IPS DF 6.9 (cell line): ENCODE measurements around the gene ASIC4.

Experiments used
- DNase-seq: peaks from one replicate; pipeline ENCODE4 v3.0.0-alpha.2; 2013; ENCODE audit warnings: low read depth, low spot score
- H3K27ac ChIP-seq: one replicate; pipeline ENCODE4 v1.5.1; 2013; ENCODE audit warnings: low read length, control low read depth
- H3K27me3 ChIP-seq: 2 replicates; pipeline ENCODE4 v1.6.1; 2013; ENCODE audit warnings: mild to moderate bottlenecking, low read length; ENCODE audit not compliant: control insufficient read depth, insufficient read depth
- H3K36me3 ChIP-seq: 2 replicates; pipeline ENCODE4 v1.6.1; 2013; ENCODE audit warnings: low read length; ENCODE audit not compliant: control insufficient read depth, insufficient read depth
- H3K4me1 ChIP-seq: 2 replicates; pipeline ENCODE4 v1.6.1; 2013; ENCODE audit warnings: low read length; ENCODE audit not compliant: control insufficient read depth, insufficient read depth
- H3K4me3 ChIP-seq: 2 replicates; pipeline ENCODE4 v1.5.1; 2013; ENCODE audit warnings: mild to moderate bottlenecking, low read length
- H3K9me3 ChIP-seq: 2 replicates; pipeline ENCODE4 v1.6.1; 2013; ENCODE audit warnings: low read length, inconsistent platforms; ENCODE audit not compliant: control insufficient read depth, insufficient read depth
- WGBS: extraction: QIAGEN DNeasy Blood & Tissue Kit; methylation state at CpG from one replicate; pipeline ENCODE4 v1.1.7; 2013; ENCODE audit warnings: mixed read lengths, missing lambda C conversion rate; ENCODE audit not compliant: insufficient read length, insufficient coverage; 5-methylcytosine and 5-hydroxymethylcytosine counted together

Gene ASIC4, protein sequence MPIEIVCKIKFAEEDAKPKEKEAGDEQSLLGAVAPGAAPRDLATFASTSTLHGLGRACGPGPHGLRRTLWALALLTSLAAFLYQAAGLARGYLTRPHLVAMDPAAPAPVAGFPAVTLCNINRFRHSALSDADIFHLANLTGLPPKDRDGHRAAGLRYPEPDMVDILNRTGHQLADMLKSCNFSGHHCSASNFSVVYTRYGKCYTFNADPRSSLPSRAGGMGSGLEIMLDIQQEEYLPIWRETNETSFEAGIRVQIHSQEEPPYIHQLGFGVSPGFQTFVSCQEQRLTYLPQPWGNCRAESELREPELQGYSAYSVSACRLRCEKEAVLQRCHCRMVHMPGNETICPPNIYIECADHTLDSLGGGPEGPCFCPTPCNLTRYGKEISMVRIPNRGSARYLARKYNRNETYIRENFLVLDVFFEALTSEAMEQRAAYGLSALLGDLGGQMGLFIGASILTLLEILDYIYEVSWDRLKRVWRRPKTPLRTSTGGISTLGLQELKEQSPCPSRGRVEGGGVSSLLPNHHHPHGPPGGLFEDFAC

DNA sequence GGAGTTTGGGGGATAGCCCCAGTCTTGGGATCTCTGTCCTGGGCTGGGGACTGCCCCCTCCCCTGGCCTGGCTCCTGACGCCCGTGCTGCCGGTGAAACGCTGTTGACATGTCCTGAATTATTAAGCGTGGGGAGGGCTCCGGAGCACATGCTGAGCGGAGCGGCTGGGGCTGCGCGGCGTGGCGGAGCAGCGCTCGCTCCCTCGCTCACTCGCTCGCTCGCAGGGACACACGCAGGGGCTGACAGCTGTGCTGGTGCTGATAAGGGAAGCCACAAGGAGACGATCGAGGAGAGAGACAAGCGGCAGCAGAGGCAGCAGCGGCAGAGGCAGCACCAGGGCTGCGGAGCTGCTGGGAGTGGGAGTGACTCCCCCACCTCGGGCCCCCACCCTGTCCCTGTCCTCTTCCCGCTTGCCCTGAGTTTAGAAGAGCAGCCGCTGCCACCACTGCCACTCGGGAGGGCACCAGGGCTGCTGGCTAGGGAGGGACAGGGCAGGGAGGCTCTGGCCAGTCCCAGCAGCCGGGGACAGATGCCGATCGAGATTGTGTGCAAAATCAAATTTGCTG, at the start of gene ASIC4:
Gene ASIC4 (plus strand): TSS at position 287 of the 566 bp plus-strand sequence. CDS start 243 bp downstream, at position 530.
- H3K4me1 ChIP-seq = peaks cover 19% of the 10 kb centered on the region
- H3K4me3 ChIP-seq = no peak within 1 kb of the TSS
- no peak for DNase-seq

DNA sequence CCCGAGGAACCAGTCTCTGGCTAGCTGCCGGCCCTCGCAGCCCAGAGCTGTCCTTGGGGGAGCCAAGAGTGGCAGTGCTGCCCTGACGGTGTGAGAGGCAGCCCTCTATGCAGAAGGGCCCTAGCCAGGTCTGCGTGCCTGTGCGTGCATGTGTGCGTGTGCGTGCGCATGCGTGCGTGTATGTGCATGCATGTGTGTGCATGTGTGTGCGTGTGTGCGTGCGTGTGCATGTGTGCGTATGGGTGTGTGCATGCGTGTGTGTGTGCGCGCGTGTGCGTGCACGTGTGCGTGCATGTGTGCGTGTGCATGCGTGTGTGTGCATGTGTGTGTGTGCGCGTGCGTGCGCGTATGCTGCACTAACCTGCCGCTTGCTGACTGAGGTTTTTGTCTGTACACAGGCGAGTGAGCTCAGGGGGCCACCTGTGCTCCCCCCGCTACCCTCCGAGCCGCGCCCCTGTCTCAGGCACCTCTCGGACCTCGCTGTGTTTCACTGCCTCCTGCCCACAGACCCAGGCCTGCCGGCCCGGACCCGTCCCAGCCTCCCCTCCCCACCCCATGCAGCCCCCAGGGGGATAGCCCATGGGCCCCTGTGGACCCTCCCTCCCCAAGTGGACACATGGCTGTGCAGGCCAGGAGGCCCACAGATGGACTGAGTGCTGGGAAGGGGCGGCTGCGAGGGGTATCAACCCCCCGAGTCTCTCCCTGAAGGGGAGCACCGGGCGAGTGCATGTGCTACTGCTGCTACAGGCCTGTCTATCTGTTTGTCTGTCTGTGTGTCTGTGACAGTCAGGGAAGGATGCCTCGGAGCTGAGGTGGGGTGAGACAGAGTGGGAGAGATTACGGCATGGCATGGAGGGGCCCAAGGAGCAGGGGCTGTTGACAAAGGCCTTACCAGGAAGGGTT, 48.4 kb upstream of the ASIC4 start:
- Histone ChIP-seq H3K4me1 (peaks cover 7% of the 10 kb centered on the region), H3K27ac (no peak overlapping the region), H3K36me3 (peaks cover 8% of the 10 kb centered on the region), H3K4me3 (no peak overlapping the region), H3K9me3 (no peaks in the 10 kb centered on the region), H3K27me3 (no peaks in the 10 kb centered on the region)
- DNase-seq = no peak
- no CpG with 5 or more reads among the region's 47 CpGs for WGBS

More for the DNA sequence above, at the start of gene ASIC4:
- Histone ChIP-seq H3K27ac (no peak within 1 kb of the TSS), H3K27me3 (peaks cover 12% of the 10 kb centered on the region), H3K36me3 (no peaks in the 10 kb centered on the region; the same call in 1 of the 2 replicates), H3K9me3 (no peaks in the 10 kb centered on the region)
- no CpG with 5 or more reads among the region's 31 CpGs for WGBS

GRCh38 chr2:219466816-219467735, 47.2 kb upstream of the ASIC4 start:
- H3K36me3 ChIP-seq = peaks cover 8% of the 10 kb centered on the region
- H3K4me3 ChIP-seq = no peak overlapping the region
- WGBS = no CpG with 5 or more reads among the region's 28 CpGs
- H3K27ac ChIP-seq = no peak overlapping the region
- DNase-seq = no peak
- no peaks in the 10 kb centered on the region for H3K9me3 ChIP-seq
- H3K27me3 ChIP-seq = no peaks in the 10 kb centered on the region
- H3K4me1 ChIP-seq = no peaks in the 10 kb centered on the region

- H3K27ac ChIP-seq = no peak overlapping the region
- H3K36me3 ChIP-seq = peaks cover 8% of the 10 kb centered on the region
- H3K4me3 ChIP-seq = no peak overlapping the region
- WGBS = no CpG with 5 or more reads among the region's 2 CpGs
- H3K27me3 ChIP-seq = no peaks in the 10 kb centered on the region
- H3K9me3 ChIP-seq = no peaks in the 10 kb centered on the region
- no peaks in the 10 kb centered on the region for H3K4me1 ChIP-seq
- DNase-seq = no peak
Measured at GRCh38 chr2:219467736-219468075, 46.6 kb upstream of the ASIC4 start.

DNA sequence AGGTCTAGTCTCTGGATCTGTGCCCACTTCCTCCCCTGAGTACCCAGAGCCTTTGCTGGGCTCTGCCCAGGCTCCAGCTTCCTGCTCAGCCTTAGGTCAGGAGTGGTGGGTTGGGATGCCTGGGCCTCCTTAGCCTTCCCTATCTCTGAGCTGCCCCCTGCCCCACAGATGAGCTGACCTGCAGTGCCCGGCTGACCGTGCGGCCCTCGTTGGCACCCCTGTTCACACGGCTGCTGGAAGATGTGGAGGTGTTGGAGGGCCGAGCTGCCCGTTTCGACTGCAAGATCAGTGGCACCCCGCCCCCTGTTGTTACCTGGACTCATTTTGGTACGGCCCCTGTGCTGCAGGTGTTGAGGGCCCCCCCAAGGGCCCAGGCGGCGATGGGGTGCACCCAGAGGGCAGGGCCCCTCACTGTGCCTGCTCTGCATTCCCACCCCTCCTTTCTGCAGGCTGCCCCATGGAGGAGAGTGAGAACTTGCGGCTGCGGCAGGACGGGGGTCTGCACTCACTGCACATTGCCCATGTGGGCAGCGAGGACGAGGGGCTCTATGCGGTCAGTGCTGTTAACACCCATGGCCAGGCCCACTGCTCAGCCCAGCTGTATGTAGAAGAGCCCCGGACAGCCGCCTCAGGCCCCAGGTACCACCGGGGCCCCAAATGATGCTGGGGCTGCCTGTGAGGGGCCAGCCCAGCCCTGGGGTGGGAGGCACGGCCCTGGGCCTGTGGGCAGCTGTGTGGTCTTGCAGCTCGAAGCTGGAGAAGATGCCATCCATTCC, 45.7 kb upstream of the ASIC4 start:
- H3K36me3 ChIP-seq = peaks cover 8% of the 10 kb centered on the region
- H3K4me3 ChIP-seq = no peak overlapping the region
- H3K9me3 ChIP-seq = no peaks in the 10 kb centered on the region
- H3K27me3 ChIP-seq = no peaks in the 10 kb centered on the region
- H3K27ac ChIP-seq = no peak overlapping the region
- no peaks in the 10 kb centered on the region for H3K4me1 ChIP-seq
- no peak for DNase-seq
- no CpG with 5 or more reads among the region's 23 CpGs for WGBS

GRCh38 chr2:219469186-219469724, 45.0 kb upstream of the ASIC4 start:
- no peak overlapping the region for H3K27ac ChIP-seq
- WGBS = no CpG with 5 or more reads among the region's 16 CpGs
- peaks cover 8% of the 10 kb centered on the region for H3K36me3 ChIP-seq
- H3K4me3 ChIP-seq = no peak overlapping the region
- DNase-seq = no peak
- H3K4me1 ChIP-seq = no peaks in the 10 kb centered on the region
- H3K27me3 ChIP-seq = no peaks in the 10 kb centered on the region
- no peaks in the 10 kb centered on the region for H3K9me3 ChIP-seq

GRCh38 chr2:219470429-219470828, 43.9 kb upstream of the ASIC4 start:
- Histone ChIP-seq H3K27ac (no peak overlapping the region), H3K4me1 (no peaks in the 10 kb centered on the region), H3K36me3 (peaks cover 8% of the 10 kb centered on the region; the same call in 1 of the 2 replicates), H3K4me3 (no peak overlapping the region), H3K27me3 (no peaks in the 10 kb centered on the region), H3K9me3 (no peaks in the 10 kb centered on the region)
- no peak for DNase-seq
- WGBS = no CpG with 5 or more reads among the region's 4 CpGs

DNA sequence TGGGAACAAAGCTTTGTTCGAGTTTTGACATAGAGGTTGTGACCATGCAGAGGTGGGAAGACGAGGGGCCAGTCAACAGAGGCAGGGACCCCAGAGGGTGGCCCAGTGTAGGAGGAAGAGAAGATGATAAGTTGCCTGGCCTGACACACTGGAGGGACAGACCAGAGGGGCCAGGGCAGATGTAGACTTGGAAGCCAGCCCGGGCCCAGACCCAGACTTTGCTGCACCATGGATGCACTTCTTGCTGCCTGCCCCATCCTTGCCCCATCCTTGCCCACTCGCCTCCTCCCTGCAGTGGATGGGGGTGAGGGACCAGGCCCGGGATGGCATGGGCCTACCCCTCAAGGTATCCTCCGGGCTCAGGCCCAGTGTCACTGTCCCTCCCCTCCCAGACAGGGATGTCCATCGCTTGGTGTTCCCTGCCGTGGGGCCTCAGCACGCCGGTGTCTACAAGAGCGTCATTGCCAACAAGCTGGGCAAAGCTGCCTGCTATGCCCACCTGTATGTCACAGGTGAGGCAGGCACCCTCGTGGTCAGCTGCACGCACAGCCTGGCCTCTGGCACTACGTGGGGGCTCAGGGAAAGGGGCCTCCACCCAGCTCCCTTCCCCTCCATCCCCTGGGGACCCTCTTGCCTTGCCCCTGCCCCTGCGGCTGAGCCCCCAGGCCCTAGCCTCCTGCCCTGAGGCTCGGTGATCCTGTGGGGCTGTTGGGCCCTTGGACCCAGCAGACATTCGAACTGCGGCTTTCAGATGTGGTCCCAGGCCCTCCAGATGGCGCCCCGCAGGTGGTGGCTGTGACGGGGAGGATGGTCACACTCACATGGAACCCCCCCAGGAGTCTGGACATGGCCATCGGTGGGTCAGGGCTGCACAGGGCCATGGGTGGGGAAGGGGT, 42.6 kb upstream of the ASIC4 start:
- no peak for DNase-seq
- no peaks in the 10 kb centered on the region for H3K27me3 ChIP-seq
- no CpG with 5 or more reads among the region's 22 CpGs for WGBS
- no peaks in the 10 kb centered on the region for H3K9me3 ChIP-seq
- peaks cover 6% of the 10 kb centered on the region; the same call in 1 of the 2 replicates for H3K36me3 ChIP-seq
- no peak overlapping the region for H3K4me3 ChIP-seq
- H3K4me1 ChIP-seq = no peaks in the 10 kb centered on the region
- H3K27ac ChIP-seq = no peak overlapping the region
